Transverse colon (tissue), 4 donors: ENCODE data around the gene DRC7. TPM values are rescaled to one million over a fixed set of nuclear protein-coding genes. Genes with fewer than 3 reads are reported as not detected.

Experiments used
- DNase-seq: peaks from one replicate; pipeline ENCODE4 v3.0.0-alpha.2; 2019
- H3K27ac ChIP-seq, 4 donors: fragments of 200-600 bp; sonication (generic); 2 replicates each; pipeline ENCODE4 v1.5.1; 2016 to 2018; ENCODE audit warnings: inconsistent platforms in 4 of 4
- H3K27me3 ChIP-seq: fragments of 200-600 bp; sonication (generic); 2 replicates; pipeline ENCODE4 v1.5.1; 2017; ENCODE audit warnings: inconsistent platforms
- H3K36me3 ChIP-seq, 4 donors: fragments of 200-600 bp; sonication (generic); 2 replicates each; pipeline ENCODE4 v1.5.1; 2017 to 2019; ENCODE audit warnings: inconsistent platforms in 4 of 4
- H3K4me1 ChIP-seq, 4 donors: fragments of 200-600 bp; sonication (generic); 2 replicates each; pipeline ENCODE4 v1.5.1; 2017 to 2020; ENCODE audit warnings: inconsistent platforms in 4 of 4
- H3K4me3 ChIP-seq, 4 donors: fragments of 200-600 bp; sonication (generic); 1 replicate in 1 of 4; 2 replicates in 3 of 4; pipeline versions ENCODE4 v1.5.1 to v1.6.1; 2017 to 2019; ENCODE audit warnings: inconsistent platforms in 4 of 4
- H3K9me3 ChIP-seq, 2 donors: fragments of 200-600 bp; sonication (generic); 2 replicates each; pipeline ENCODE4 v1.5.1; 2017 to 2019; ENCODE audit warnings: inconsistent platforms in 2 of 2
- EP300 ChIP-seq: sonication (generic); formaldehyde crosslinking; IDR thresholded peaks from one replicate; pipeline ENCODE4 v1.6.1; 2017; ENCODE audit warnings: antibody characterized with exemption, low read depth
- POLR2A ChIP-seq: fragments of 450-650 bp; IDR thresholded peaks from one replicate; pipeline ENCODE4 v1.6.1; 2016; ENCODE audit warnings: antibody characterized with exemption, mild to moderate bottlenecking, moderate library complexity
- POLR2AphosphoS5 ChIP-seq, 3 donors: sonication (generic); formaldehyde crosslinking; IDR thresholded peaks; one replicate each; pipeline ENCODE4 v1.6.1; 2016; ENCODE audit warnings: antibody characterized with exemption in 3 of 3
- WGBS, 2 donors: methylation state at CpG; one replicate each; pipeline ENCODE4 v1.1.5; 2018; ENCODE audit warnings: low coverage in 1 of 2; 5-methylcytosine and 5-hydroxymethylcytosine counted together
- in situ Hi-C, 4 donors: fragments of 200-750 bp; cut with MboI; loops; one replicate each; pipeline versions ENCODE4 v1.15.0 to v1.15.1; 2017; ENCODE audit warnings: low sequenced_read_pairs in 3 of 4, low pct_ligation_motif_present in 1 of 4, low pct_unique_long_range_greater_than_20kb in 1 of 4
- intact Hi-C: fragments of 100-400 bp; cut with DNase I; formaldehyde crosslinking; loops from one replicate; pipeline ENCODE4 v1.15.1; 2023; ENCODE audit warnings: low total_unique reads
- total RNA-seq, 4 donors: library from RNA; depleted of rRNA; stranded (reverse); fragments of >200 nt; gene quantifications; one replicate each; pipeline ENCODE4 v1.1.0, GENCODE V29; 2016
- TF ChIP-seq, protein P1 (sequence below), 5 experiments: fragments of 200-600 bp in 3 of 5; fragments of 450-650 bp in 2 of 5; sonication (generic) in 3 of 5; IDR thresholded peaks; 1 replicate in 2 of 5; 2 replicates in 3 of 5; pipeline ENCODE4 v1.5.1; 2016 to 2017; ENCODE audit warnings: antibody characterized with exemption in 5 of 5, inconsistent platforms in 3 of 5, mild to moderate bottlenecking in 2 of 5, moderate library complexity in 1 of 5

Gene DRC7
- total RNA-seq, 4 donors from 2014 or later = not detected

DNA sequence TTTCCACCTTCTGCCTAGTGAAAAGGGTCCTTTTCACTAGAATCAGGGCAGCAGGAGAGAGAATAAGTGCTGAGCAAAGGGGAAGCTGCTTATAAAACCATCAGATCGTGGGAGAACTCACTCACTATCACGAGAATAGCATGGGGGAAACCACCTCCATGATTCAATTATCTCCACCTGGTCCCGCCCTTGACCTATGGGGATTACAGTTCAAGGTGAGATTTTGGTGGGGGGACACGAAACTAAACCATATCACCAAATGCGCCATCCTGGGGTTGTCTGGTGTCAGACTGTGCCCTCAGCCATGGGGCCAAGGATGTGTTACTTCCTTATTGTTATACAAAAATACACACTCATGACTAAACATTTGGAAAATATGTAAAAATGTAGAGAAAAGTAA lies 30.5 kb downstream of the DRC7 start:
- intact Hi-C loops (no loop called here), in situ Hi-C loops (no loop called here)
- H3K4me3 ChIP-seq = no peak overlapping the region
- TF ChIP-seq, protein P1, sequence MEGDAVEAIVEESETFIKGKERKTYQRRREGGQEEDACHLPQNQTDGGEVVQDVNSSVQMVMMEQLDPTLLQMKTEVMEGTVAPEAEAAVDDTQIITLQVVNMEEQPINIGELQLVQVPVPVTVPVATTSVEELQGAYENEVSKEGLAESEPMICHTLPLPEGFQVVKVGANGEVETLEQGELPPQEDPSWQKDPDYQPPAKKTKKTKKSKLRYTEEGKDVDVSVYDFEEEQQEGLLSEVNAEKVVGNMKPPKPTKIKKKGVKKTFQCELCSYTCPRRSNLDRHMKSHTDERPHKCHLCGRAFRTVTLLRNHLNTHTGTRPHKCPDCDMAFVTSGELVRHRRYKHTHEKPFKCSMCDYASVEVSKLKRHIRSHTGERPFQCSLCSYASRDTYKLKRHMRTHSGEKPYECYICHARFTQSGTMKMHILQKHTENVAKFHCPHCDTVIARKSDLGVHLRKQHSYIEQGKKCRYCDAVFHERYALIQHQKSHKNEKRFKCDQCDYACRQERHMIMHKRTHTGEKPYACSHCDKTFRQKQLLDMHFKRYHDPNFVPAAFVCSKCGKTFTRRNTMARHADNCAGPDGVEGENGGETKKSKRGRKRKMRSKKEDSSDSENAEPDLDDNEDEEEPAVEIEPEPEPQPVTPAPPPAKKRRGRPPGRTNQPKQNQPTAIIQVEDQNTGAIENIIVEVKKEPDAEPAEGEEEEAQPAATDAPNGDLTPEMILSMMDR (IDR thresholded peaks at IDR 0.05) = no peak
- TF ChIP-seq POLR2AphosphoS5 (IDR thresholded peaks at IDR 0.05) (no peak), EP300 (no peak), POLR2A (no peak)
- DNase-seq = no peak
- 39% methylated on average over 5 of the region's 5 CpGs; no CpG with 5 or more reads in 1 of the 2 donors for WGBS, 2 donors
- no peaks in the 10 kb centered on the region for H3K27me3 ChIP-seq
- H3K36me3 ChIP-seq = no peaks in the 10 kb centered on the region
- H3K9me3 ChIP-seq = no peaks in the 10 kb centered on the region
- H3K4me1 ChIP-seq = no peaks in the 10 kb centered on the region
- no peak overlapping the region for H3K27ac ChIP-seq

DNA sequence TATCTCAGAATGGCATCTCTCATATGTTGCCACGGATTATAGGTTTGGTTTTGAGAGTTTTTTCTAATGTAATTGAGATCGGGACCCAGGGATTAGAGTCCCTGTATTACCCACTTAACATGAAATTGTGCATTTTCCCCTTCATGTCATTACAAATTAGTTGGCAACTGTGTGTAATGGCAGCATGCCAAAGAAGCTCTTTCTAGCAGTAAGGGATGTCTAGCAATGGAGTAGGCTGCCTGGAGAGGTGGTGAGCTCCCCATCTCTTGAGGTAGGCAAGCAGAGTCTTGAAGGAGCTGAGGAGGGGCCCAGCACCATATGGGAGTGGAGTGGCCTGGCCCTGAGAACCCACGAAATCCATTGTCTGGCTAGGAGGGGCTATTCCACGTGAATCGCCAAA lies 30.9 kb downstream of the DRC7 start:
- in situ Hi-C loops = no loop called here
- DNase-seq = no peak
- H3K9me3 ChIP-seq = no peaks in the 10 kb centered on the region
- no peaks in the 10 kb centered on the region for H3K4me1 ChIP-seq
- no peak overlapping the region for H3K27ac ChIP-seq
- TF ChIP-seq POLR2AphosphoS5 (IDR thresholded peaks at IDR 0.05) = no peak
- TF ChIP-seq, protein P1 (IDR thresholded peaks at IDR 0.05) = no peak
- no peak for TF ChIP-seq EP300
- no peak for TF ChIP-seq POLR2A
- no peak overlapping the region for H3K4me3 ChIP-seq
- H3K27me3 ChIP-seq = no peaks in the 10 kb centered on the region
- intact Hi-C loops = no loop called here
- 51 to 67% methylated on average over 2 to 5 of the region's 5 CpGs for WGBS, 2 donors
- no peaks in the 10 kb centered on the region for H3K36me3 ChIP-seq

DNA sequence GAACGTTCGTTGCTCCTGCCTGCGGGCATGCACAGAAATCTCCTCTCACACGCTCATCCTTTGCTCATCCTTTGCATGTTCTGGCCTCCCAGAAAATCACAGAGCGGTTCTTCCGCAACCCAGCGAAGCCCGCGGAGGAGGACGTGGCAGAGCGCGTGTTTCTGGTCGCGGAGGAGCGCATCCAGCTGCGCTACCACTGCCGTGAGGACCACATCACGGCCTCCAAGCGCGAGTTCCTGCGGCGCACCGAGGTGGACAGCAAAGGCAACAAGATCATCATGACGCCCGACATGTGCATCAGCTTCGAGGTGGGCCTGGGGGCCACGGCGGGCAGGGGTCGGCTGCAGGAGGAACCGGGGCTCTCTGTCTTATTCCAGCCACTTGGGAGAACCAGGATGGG lies 31.4 kb downstream of the DRC7 start:
- Histone ChIP-seq H3K36me3 (no peaks in the 10 kb centered on the region), H3K4me3 (no peak overlapping the region), H3K9me3 (no peaks in the 10 kb centered on the region), H3K27me3 (no peaks in the 10 kb centered on the region), H3K27ac (no peak overlapping the region), H3K4me1 (no peaks in the 10 kb centered on the region)
- in situ Hi-C loops = no loop called here
- intact Hi-C loops = no loop called here
- DNase-seq = no peak
- 91% methylated on average over 30 of the region's 30 CpGs; no CpG with 5 or more reads in 1 of the 2 donors for WGBS, 2 donors
- TF ChIP-seq, protein P1 (IDR thresholded peaks at IDR 0.05) = no peak
- TF ChIP-seq POLR2AphosphoS5 (IDR thresholded peaks at IDR 0.05) = no peak
- TF ChIP-seq EP300 = no peak
- TF ChIP-seq POLR2A = no peak

DNA sequence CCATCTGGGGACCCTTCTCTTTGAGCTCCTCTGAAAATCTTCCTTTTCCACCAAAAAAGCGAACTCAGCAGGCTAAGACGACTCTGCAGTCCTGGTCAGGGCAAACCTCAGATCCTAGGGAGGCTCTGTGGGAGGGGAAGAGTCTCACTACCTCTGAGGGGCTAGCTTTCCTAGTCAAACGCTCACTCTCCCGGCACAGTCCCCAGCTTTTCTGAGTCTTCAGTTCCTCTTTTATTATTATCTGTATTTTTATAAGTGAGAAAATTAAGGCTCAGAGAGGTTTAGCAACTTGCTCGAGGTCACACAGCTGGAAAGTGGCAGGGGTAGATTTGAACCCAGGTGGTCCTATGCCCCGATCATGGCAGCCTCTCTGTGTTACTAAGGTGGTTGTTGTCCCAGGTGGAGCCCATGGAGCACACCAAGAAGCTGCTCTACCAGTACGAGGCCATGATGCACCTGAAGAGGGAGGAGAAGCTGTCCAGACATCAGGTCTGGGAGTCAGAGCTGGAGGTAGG lies 31.9 kb downstream of the DRC7 start:
- TF ChIP-seq EP300 = no peak
- TF ChIP-seq, protein P1 (IDR thresholded peaks at IDR 0.05) = no peak
- TF ChIP-seq POLR2AphosphoS5 (IDR thresholded peaks at IDR 0.05) = no peak
- no peak for TF ChIP-seq POLR2A
- Histone ChIP-seq H3K4me3 (no peak overlapping the region), H3K9me3 (no peaks in the 10 kb centered on the region), H3K36me3 (no peaks in the 10 kb centered on the region), H3K27me3 (no peaks in the 10 kb centered on the region), H3K4me1 (no peaks in the 10 kb centered on the region), H3K27ac (no peak overlapping the region)
- no peak for DNase-seq
- intact Hi-C loops (no loop called here), in situ Hi-C loops (no loop called here)
- WGBS, 2 donors = 76% methylated on average over 7 of the region's 7 CpGs; no CpG with 5 or more reads in 1 of the 2 donors
